K562 (cell line): ENCODE results near the gene PRDM16.

ENCODE experiments used
- POLR3A ChIP-seq: IDR thresholded peaks from 2 replicates; pipeline ENCODE4 v1.6.1; 2011; ENCODE audit warnings: borderline replicate concordance, mild to moderate bottlenecking, moderate library complexity; ENCODE audit not compliant: insufficient read length, insufficient read depth; ENCODE audit errors: extremely low read depth
- ZSCAN29 ChIP-seq: fragments of 450-650 bp; IDR thresholded peaks from 2 replicates; pipeline ENCODE4 v1.6.1; 2017

DNA sequence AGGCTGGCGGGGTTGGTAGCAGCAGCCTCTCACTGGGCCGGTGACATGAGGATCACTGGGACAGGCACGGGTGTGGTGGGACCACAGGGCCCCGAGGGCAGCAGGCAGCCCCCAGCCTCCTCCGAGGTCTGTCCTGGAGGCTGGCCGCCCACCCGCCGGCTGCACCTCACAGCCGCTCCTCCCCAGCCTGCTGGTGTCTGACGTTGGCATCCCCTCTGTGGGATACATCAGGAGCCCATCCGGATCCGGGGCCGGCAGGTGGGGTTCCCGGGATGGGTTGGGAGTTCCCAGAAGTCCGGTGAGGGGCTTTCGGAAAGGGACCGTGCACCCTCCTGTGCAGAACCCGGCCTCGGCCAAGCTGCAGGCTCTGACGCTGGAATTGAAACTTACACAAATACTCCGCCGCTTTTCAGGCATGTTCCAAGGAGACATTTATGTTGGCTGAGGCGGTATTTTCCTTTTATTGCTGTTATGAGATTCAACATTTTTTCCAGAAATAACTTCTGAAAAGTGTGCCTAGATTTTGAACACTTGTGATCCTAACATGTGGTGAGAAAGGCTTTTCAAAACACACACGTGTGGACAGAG is 243.4 kb downstream of the PRDM16 start:
- TF ChIP-seq POLR3A (no peak), ZSCAN29 (no peak)
